Skin of body (tissue), 2 donors: ENCODE data around the gene MBD6. TPM values are rescaled to one million over a fixed set of nuclear protein-coding genes. Genes with fewer than 3 reads are reported as not detected.
"Not testable (repeated sequence)": the region's sequence is repeated elsewhere in the genome, so short reads cannot be mapped to it uniquely, and the experiment has no call there.

Source experiments
- DNase-seq: peaks from one replicate; lab custom pipeline; 2025; lab: John Stamatoyannopoulos, UW
- total RNA-seq: library from RNA; depleted of rRNA; stranded (reverse); fragments of >200 nt; gene quantifications from one replicate; pipeline ENCODE4 v1.2.3, GENCODE V29; 2014

Gene MBD6
- total RNA-seq, 1 donor from 2014 or later, result 13.0 TPM

DNA sequence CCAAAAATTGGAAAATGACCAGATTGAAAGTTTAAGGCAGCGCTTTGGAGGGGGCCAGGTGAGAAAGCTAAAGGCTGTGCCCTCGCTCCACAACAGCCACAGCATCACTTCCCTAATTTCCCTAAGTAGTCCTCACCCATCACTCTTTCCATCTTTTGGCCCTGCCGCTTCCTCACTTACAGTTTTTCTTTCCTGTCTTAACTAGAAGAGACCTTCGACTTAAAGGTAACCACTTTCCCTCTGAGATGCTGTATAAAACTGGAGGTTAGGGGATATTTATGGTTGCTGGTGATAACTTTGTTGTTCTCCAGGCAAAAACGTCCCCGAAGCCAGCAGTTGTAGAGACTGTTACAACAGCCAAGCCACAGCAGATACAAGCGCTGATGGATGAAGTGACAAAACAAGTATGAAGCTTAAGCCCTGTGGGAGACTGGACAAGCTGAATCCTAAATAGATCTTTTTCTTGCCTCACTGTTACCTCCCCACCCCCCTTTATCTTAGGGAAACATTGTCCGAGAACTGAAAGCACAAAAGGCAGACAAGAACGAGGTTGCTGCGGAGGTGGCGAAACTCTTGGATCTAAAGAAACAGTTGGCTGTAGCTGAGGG is 6.6 kb upstream of the MBD6 start:
- no peak for DNase-seq

- DNase-seq, result no peak
Observed at GRCh38 chr12:57516617-57517153, 5.9 kb upstream of the MBD6 start.

DNA sequence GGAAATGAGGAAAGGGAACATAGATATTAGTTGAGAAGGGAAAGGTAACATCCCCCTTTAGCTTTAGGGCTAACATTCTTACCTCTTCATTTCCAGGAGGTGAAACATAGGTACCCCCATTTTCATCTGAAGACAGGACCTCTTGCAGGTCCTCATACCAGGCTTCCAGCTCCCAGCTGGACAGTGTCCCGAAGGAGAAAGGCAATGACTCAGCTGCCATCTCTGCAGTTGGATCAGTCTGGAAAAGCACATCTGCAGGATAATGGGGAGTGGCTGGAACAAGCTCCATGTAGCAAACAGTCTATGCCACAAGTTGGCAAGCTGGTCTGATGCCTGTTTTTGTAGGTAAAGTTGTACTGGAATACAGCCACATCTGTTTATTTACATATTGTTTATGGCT is 5.4 kb upstream of the MBD6 start:
- no peak for DNase-seq

- DNase-seq, result not testable (repeated sequence)
Observed at GRCh38 chr12:57517718-57518117, 4.9 kb upstream of the MBD6 start.

DNA sequence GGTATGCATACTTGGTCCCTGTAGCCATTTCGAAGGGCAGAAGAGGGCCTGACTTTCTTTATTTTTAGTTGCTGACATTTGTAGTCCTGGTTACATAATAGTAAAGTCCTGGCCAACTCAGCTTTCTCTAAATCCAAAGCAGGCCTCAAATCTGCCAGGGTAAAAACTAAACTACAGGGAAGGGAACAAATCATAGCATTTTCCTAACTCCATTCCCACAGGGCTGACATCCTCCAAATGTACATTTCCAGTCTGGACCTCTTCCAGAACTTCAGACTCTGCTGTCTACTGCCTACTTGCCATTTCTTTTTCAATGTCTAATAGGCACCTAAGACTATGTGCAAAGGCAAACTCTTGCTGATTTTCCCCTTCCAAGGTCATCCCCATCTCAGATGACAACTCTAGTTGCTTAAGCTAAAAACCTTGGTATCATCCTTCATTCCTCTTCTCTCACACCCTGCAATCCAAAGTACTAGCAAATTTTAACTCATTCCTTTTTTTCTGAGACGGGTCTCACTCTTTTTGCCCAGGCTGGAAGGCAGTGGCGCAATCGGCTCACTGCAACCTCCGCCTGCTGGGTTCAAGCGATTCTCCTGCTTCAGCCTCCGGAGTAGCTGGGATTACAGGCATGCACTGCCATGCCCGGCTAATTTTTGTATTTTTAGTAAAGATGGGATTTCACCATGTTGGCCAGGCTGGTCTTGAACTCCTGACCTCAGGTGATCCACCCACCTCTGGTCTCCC is 4.3 kb upstream of the MBD6 start:
- DNase-seq, result peak; percentile 59

- DNase-seq, result no peak
Observed at GRCh38 chr12:57518920-57519795, 3.5 kb upstream of the MBD6 start.

DNA sequence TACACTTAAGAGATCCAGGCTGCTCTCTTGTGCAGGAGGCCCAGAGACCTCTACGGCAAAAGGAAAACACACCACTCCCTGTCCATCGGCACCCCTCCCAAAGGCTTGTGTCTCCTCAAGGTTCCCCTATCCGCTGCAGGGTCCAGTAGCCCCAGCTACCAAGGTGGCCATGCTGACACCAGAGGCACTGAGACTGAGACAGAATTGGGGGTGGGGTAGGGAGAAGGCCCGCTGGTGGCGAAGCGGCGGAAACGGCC is 2.9 kb upstream of the MBD6 start:
- no peak for DNase-seq

GRCh38 chr12:57520053-57520818 is 2.4 kb upstream of the MBD6 start, which contains the start of gene DDIT3:
Gene DDIT3 (minus strand): TSS chr12:57520514. CDS start chr12:57517406, 3,108 bp downstream.
- peak; percentile 99 for DNase-seq

DNA sequence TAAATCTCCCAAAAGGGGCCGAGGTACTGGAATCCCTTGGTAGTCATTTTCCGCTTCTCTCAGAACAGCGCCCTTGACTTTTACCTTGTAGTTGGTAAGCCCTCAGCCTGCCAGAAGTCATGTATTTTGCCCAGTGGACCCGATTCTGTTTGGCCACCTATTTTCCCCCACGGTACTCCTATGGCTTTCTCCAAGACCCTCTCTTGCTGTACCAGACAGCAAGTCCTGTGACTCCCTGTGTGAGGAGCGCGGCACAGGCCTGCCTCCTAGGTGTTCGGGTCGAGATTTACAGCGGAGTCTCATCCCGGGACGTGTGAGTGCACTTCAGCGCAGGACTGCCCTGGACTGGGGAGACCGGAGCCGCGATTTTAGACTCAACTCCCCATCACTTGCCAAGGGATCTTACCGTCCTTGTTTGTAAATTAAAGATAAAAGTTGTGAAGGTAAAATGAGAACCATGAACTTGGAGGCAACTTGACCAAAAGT is 1.1 kb upstream of the MBD6 start:
- peak; percentile 59 for DNase-seq

- DNase-seq, result peak; percentile 82
Observed at GRCh38 chr12:57522887-57523705, 472 bp downstream of the MBD6 start.

- DNase-seq, result no peak
Observed at GRCh38 chr12:57523706-57524614, 1.3 kb downstream of the MBD6 start.

- DNase-seq, result no peak
Observed at GRCh38 chr12:57524814-57525614, 2.4 kb downstream of the MBD6 start.

DNA sequence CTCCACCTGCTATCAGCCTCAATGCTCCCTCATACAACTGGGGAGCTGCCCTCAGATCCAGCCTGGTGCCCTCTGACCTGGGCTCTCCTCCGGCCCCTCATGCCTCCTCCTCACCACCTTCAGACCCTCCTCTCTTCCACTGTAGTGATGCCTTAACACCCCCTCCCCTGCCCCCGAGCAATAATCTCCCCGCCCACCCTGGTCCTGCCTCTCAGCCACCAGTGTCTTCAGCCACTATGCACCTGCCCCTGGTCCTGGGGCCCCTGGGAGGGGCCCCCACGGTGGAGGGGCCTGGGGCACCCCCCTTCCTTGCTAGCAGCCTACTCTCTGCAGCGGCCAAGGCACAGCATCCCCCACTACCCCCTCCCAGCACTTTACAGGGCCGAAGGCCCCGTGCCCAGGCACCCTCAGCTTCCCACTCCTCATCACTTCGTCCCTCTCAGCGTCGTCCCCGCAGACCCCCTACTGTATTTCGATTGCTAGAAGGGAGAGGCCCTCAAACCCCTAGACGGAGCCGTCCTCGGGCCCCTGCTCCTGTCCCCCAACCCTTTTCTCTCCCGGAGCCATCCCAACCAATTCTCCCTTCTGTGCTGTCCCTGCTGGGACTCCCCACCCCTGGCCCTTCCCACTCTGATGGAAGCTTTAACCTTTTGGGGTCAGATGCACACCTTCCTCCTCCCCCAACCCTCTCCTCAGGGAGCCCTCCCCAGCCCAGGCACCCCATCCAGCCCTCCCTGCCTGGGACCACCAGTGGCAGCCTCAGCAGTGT is 3.2 kb downstream of the MBD6 start:
- no peak for DNase-seq

DNA sequence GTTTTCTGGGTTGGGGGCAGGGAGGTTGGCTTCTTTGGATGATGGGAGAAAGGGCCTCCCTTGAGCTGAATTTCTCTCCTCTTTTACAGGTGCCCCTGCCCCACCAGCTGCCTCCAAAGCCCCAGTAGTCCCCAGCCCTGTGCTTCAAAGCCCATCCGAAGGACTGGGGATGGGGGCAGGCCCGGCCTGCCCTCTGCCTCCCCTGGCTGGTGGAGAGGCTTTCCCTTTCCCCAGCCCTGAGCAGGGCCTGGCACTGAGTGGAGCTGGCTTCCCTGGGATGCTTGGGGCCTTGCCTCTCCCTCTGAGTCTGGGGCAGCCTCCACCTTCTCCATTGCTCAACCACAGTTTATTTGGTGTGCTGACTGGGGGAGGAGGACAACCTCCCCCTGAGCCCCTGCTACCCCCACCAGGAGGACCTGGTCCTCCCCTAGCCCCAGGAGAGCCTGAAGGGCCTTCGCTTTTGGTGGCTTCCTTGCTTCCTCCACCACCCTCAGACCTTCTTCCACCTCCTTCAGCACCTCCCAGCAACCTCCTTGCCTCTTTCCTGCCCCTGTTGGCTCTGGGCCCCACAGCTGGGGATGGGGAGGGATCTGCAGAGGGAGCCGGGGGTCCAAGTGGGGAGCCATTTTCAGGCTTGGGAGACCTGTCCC is 4.0 kb downstream of the MBD6 start:
- DNase-seq, result no peak

DNA sequence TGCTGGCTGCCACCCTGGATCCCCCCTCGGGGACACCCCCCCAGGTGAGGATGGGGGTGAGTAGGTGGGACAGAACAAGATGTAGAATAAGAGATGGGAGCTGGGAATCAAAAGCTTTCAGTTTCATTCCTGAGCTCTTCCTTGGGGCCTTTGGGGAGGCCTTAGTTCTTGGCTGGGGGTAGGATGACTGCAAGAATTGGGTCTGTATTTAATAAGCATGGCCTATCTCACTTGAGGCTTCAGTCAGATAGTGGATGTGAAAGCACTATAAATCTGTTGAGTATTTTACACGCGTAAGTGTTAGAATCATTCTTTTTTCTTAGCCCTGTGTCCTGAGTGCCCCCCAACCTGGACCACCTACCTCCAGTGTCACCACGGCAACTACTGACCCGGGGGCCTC is 4.6 kb downstream of the MBD6 start:
- peak; percentile 19 for DNase-seq

DNA sequence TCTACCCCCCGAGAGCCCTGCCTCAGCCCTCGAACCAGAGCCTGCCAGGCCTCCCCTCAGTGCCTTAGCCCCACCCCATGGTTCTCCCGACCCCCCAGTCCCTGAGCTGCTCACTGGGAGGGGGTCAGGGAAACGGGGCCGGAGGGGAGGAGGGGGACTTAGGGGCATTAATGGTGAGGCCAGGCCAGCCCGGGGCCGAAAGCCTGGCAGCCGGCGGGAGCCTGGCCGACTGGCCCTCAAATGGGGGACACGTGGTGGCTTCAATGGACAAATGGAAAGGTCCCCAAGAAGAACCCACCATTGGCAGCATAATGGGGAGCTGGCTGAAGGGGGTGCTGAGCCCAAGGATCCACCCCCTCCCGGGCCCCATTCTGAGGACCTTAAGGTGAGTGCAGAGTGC is 5.6 kb downstream of the MBD6 start:
- no peak for DNase-seq
